ENCODE measurements around the gene MEGF6.

Gene MEGF6

DNA sequence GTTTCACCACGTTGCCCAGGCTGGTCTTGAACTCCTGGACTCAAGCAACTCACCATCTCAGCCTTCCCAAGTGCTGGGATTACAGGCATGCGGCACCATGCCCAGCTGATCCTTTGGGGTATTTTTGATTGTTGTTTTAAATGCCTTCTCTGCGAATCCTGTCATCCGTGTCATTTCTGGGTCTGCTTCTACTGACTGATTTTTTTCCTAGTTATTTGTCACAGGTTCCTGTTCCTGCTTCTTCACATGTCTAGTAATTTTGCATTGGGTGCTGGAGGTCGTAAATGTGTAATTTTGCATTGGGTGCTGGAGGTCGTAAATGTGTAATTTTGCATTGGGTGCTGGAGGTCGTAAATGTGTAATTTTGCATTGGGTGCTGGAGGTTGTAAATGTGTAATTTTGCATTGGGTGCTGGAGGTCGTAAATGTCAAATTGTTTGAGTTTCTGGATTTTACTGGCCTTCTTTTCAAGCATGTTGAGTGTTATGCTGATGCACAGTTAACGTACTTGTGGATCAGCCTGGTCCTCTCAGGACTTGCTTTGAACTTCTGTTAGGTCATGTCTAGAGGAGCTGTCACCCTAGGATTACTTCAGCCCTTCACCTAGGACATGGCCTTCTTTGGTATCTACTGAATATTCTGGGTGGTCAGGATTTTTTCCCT, 161.0 kb downstream of the MEGF6 start:
- H3K27ac ChIP-seq = no peak overlapping the region
- TF ChIP-seq ZFX (IDR thresholded peaks at IDR 0.05) = no peak
- TF ChIP-seq, protein P1, sequence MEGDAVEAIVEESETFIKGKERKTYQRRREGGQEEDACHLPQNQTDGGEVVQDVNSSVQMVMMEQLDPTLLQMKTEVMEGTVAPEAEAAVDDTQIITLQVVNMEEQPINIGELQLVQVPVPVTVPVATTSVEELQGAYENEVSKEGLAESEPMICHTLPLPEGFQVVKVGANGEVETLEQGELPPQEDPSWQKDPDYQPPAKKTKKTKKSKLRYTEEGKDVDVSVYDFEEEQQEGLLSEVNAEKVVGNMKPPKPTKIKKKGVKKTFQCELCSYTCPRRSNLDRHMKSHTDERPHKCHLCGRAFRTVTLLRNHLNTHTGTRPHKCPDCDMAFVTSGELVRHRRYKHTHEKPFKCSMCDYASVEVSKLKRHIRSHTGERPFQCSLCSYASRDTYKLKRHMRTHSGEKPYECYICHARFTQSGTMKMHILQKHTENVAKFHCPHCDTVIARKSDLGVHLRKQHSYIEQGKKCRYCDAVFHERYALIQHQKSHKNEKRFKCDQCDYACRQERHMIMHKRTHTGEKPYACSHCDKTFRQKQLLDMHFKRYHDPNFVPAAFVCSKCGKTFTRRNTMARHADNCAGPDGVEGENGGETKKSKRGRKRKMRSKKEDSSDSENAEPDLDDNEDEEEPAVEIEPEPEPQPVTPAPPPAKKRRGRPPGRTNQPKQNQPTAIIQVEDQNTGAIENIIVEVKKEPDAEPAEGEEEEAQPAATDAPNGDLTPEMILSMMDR (conservative IDR thresholded peaks at IDR 0.05) = no peak

DNA sequence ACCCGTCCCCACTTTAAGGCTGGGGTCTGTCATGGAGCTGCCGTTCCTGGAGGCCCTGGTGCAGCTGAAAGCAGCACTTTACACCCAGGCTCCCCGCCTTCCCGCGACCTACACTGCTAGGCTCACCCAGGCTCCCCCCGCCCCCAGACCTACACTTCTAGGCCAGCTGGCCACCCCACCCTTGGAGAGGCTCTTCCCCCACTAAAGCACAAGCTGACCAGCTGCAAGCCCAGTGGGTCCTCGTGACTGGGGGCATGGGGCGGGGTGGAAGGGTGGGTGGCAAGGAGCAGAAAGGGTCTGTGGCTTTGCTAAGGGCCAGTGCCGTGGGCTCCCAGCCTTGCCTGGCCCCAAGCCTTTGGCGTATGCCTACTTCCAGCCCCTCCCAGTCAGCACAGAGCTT, 166.6 kb downstream of the MEGF6 start:
- H3K27ac ChIP-seq = no peak overlapping the region
- TF ChIP-seq, protein P1 (conservative IDR thresholded peaks at IDR 0.05) = no peak
- no peak for TF ChIP-seq ZFX (IDR thresholded peaks at IDR 0.05)

DNA sequence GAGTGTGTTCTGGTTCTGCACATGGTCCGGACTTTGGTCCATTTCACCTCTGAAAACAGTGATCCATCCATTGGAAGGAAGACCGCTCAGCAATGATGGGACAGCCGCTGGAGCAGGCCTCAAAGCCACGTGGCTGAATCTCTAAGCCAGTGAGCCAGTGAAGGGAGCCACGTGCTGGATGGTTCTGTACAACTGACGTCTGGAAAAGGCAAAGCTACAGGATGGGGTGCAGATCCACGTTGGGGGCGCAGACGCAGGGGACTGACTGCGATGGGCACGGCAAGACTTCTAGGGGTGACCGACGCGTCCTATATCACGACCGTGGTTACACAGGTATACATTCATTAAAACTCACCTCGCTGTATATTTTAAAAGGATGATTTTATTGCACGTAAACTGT, 167.0 kb downstream of the MEGF6 start:
- no peak overlapping the region for H3K27ac ChIP-seq
- no peak for TF ChIP-seq ZFX (IDR thresholded peaks at IDR 0.05)
- TF ChIP-seq, protein P1 (conservative IDR thresholded peaks at IDR 0.05) = no peak

DNA sequence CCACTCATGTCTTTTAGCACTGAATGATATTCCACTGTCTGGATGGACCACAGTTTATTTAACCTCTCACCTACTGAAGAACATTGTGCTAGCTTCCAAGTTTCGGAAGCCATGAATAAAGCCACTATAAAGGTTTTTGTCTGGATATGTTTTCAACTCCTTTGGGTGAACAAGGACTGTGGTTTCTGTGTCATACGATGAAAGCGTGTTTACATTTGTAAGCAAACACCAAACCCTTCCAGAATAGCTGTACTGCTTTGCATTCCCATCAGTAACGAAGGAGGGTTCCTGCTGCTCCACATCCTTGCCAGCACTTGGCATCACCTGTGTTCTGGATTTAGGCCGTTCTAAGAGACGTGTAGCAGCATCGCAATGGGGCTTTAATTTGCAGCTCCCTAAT, 167.5 kb downstream of the MEGF6 start:
- H3K27ac ChIP-seq = no peak overlapping the region
- TF ChIP-seq, protein P1 (conservative IDR thresholded peaks at IDR 0.05) = no peak

DNA sequence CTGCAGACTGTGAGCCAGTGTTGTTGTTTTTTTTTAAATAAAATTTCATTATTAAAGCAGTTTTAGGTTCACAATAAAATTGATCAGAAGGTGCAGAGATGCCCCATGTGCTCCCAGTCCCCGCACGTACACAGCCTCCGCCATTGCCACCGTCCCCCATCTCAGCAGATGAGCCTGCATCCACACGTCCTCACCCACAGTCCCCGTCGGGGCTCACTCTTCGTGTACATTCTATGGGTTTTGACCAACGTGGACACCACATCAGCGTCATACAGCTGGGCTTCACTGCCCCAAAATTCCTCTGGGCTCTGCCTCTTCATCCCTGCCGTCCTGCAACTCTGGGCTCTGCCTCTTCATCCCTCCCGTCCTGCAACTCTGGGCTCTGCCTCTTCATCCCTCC, 168.4 kb downstream of the MEGF6 start:
- H3K27ac ChIP-seq = no peak overlapping the region
- no peak for TF ChIP-seq ZFX (IDR thresholded peaks at IDR 0.05)
- TF ChIP-seq, protein P1 (conservative IDR thresholded peaks at IDR 0.05) = no peak

DNA sequence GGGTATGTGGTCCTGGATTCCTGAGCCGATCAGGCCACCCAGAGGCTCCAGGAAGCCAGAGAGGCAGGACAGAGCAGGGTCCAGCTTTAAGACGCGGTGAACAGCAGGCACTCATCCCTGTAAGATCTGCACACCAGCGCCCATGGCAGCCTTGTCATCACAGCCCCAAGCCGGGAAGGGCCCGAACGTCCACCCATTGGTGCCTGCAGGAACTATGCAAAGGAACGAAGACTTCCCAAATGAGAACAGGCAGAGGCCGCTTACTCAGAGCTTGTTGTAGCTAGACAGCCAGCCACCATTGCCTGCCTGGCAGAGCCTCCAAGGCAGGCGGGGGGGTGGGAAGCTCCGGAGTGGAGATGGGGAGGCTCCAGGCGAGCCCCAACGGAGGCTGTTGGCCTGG, 169.0 kb downstream of the MEGF6 start:
- TF ChIP-seq, protein P1 (conservative IDR thresholded peaks at IDR 0.05) = no peak
- no peak for TF ChIP-seq ZFX (IDR thresholded peaks at IDR 0.05)

DNA sequence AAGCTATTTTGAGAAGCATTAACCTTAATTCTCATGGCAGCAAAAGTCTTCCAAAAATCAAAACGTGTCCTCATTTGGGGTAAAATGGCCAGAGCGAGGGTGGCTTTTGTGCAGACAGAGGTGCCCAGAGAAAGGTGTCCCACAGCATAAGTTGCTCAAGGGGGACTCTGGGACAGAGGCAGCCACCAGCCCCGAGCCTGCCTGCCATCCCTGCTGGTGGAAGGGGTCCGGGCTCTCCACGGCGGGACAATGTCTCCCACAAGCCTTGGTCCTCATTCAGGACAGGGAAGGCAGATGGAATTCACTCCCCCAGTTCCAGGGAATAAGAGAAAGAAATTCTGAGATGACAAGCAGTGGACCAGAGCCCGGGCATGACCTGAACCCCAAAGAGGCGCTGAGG, 169.4 kb downstream of the MEGF6 start:
- H3K27ac ChIP-seq = no peak overlapping the region
- TF ChIP-seq, protein P1 (conservative IDR thresholded peaks at IDR 0.05) = no peak
- TF ChIP-seq ZFX (IDR thresholded peaks at IDR 0.05) = no peak

More for the DNA sequence above, 169.0 kb downstream of the MEGF6 start:
- H3K27ac ChIP-seq = no peak overlapping the region
